Thyroid gland (tissue), 4 donors: ENCODE measurements around the gene PPP2R2C.

Experiments
- POLR2A ChIP-seq, 2 donors: fragments of 450-650 bp; IDR thresholded peaks; one replicate each; pipeline ENCODE4 v1.6.1; 2017; ENCODE audit warnings: antibody characterized with exemption in 2 of 2, mild to moderate bottlenecking in 2 of 2, moderate library complexity in 1 of 2
- TF ChIP-seq, protein P1 (sequence below), 6 experiments: fragments of 200-600 bp in 3 of 6; fragments of 450-650 bp in 3 of 6; sonication (generic) in 3 of 6; IDR thresholded peaks; one replicate each; pipeline ENCODE4 v1.5.1; 2016 to 2019; ENCODE audit warnings: antibody characterized with exemption in 6 of 6, mild to moderate bottlenecking in 2 of 6, inconsistent platforms in 1 of 6, moderate library complexity in 1 of 6

DNA sequence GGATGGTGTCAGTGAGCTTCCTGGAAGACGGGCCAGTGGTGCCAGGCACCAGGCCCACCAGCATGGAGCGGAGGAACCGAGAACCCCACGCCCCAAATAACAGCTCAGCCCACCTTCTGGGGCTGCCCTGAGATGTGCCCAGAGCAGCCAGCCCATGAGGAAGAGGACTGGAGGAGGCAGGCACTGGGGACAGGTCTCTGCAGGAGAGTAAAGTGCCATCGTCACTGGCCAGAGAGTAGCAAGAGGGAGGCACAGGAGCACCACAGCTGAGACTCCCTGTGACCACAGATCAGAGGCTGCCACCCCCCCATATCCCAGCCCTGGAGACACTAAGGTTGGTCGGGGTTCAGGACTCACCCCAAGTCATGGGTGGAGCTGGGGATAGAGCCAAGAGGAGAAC lies 63.0 kb downstream of the PPP2R2C start:
- TF ChIP-seq, protein P1, sequence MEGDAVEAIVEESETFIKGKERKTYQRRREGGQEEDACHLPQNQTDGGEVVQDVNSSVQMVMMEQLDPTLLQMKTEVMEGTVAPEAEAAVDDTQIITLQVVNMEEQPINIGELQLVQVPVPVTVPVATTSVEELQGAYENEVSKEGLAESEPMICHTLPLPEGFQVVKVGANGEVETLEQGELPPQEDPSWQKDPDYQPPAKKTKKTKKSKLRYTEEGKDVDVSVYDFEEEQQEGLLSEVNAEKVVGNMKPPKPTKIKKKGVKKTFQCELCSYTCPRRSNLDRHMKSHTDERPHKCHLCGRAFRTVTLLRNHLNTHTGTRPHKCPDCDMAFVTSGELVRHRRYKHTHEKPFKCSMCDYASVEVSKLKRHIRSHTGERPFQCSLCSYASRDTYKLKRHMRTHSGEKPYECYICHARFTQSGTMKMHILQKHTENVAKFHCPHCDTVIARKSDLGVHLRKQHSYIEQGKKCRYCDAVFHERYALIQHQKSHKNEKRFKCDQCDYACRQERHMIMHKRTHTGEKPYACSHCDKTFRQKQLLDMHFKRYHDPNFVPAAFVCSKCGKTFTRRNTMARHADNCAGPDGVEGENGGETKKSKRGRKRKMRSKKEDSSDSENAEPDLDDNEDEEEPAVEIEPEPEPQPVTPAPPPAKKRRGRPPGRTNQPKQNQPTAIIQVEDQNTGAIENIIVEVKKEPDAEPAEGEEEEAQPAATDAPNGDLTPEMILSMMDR (IDR thresholded peaks at IDR 0.05): no peak
- no peak for TF ChIP-seq POLR2A (IDR thresholded peaks at IDR 0.05)
